Measurements from ENCODE around the gene ERFL. TPM values are rescaled to one million over a fixed set of nuclear protein-coding genes. Genes with fewer than 3 reads are reported as not detected.
"Not testable (repeated sequence)": the region's sequence is repeated elsewhere in the genome, so short reads cannot be mapped to it uniquely, and the experiment has no call there.

ERFL gene
- total RNA-seq, 1 experiment from 2014 or later = not detected

GRCh38 chr19:41879080-41879479 is 49.2 kb downstream of the ERFL start:
- H3K27ac Mint-ChIP-seq (ENCODE audit: low read depth, unreplicated experiment) = no peak overlapping the region
- peaks cover 9% of the 10 kb centered on the region for H3K4me1 Mint-ChIP-seq (ENCODE audit: insufficient read depth, unreplicated experiment)
- ChIA-PET CTCF (interaction anchor here (0.5 kb wide), 1 partner anchor 538 kb away, joined by 4 read pairs; no protein-coding TSS in a partner anchor), POLR2A (interaction anchor here (0.6 kb wide), 1 partner anchor 420 kb away, joined by 3 read pairs; no protein-coding TSS in a partner anchor)
- no peak for DNase-seq (ENCODE audit: unreplicated experiment)
- H3K9me3 Mint-ChIP-seq (ENCODE audit: unreplicated experiment) = no peaks in the 10 kb centered on the region
- intact Hi-C loops (cut with micrococcal nuclease) = no loop called here
- H3K36me3 Mint-ChIP-seq (ENCODE audit: insufficient read depth, unreplicated experiment) = peaks cover 13% of the 10 kb centered on the region
- no peak for TF ChIP-seq CTCF (IDR thresholded peaks at IDR 0.05; ENCODE audit: unreplicated experiment)
- BruUV-seq (replicated peaks) = no TSS peak
- no peak overlapping the region for H3K4me3 Mint-ChIP-seq (ENCODE audit: unreplicated experiment)
- no peaks in the 10 kb centered on the region for H3K27me3 Mint-ChIP-seq (ENCODE audit: insufficient read depth, unreplicated experiment)

GRCh38 chr19:41877916-41878905 is 50.0 kb downstream of the ERFL start:
- DNase-seq (ENCODE audit: unreplicated experiment) = no peak
- CTCF ChIA-PET = interaction anchor here (0.5 kb wide), 1 partner anchor 539 kb away, joined by 4 read pairs; no protein-coding TSS in a partner anchor
- Mint-ChIP-seq H3K27ac (ENCODE audit: low read depth, unreplicated experiment) (no peak overlapping the region), H3K27me3 (ENCODE audit: insufficient read depth, unreplicated experiment) (no peaks in the 10 kb centered on the region), H3K4me1 (ENCODE audit: insufficient read depth, unreplicated experiment) (peaks cover 9% of the 10 kb centered on the region), H3K9me3 (ENCODE audit: unreplicated experiment) (no peaks in the 10 kb centered on the region), H3K4me3 (ENCODE audit: unreplicated experiment) (no peak overlapping the region), H3K36me3 (ENCODE audit: insufficient read depth, unreplicated experiment) (peaks cover 17% of the 10 kb centered on the region)
- TF ChIP-seq CTCF (IDR thresholded peaks at IDR 0.05; ENCODE audit: unreplicated experiment) = no peak
- BruUV-seq (replicated peaks) = no TSS peak
- intact Hi-C loops (cut with micrococcal nuclease) = no loop called here
- POLR2A ChIA-PET = interaction anchor here (0.6 to 9.5 kb wide), 2 partner anchors 16 to 421 kb away, joined by 3 to 134 read pairs; partner anchors contain the start of gene RPS19

- CTCF ChIA-PET = interaction anchor here (0.7 kb wide), 1 partner anchor 59 kb away, joined by 3 read pairs; no protein-coding TSS in a partner anchor
- intact Hi-C loops (cut with micrococcal nuclease) = no loop called here
Observed at GRCh38 chr19:41876847-41877832, 51.1 kb downstream of the ERFL start, which contains the start of gene CD79A. TSS of gene CD79A (plus strand) at chr19:41877279. CDS start at chr19:41877305, 26 bp downstream.

GRCh38 chr19:41875973-41876372 is 52.3 kb downstream of the ERFL start:
- intact Hi-C loops (cut with micrococcal nuclease); BruUV-seq (replicated peaks); H3K27me3 Mint-ChIP-seq (ENCODE audit: insufficient read depth, unreplicated experiment); CTCF ChIA-PET; H3K4me3 Mint-ChIP-seq (ENCODE audit: unreplicated experiment); H3K4me1 Mint-ChIP-seq (ENCODE audit: insufficient read depth, unreplicated experiment); DNase-seq (ENCODE audit: unreplicated experiment); H3K27ac Mint-ChIP-seq (ENCODE audit: low read depth, unreplicated experiment); H3K9me3 Mint-ChIP-seq (ENCODE audit: unreplicated experiment): not testable (repeated sequence)
- POLR2A ChIA-PET = interaction anchor here (0.6 to 9.5 kb wide), 2 partner anchors 14 to 26 kb away, joined by 5 to 134 read pairs; partner anchors contain the start of gene RPS19
- H3K36me3 Mint-ChIP-seq (ENCODE audit: insufficient read depth, unreplicated experiment) = peaks cover 34% of the 10 kb centered on the region

More at GRCh38 chr19:41876847-41877832, 51.1 kb downstream of the ERFL start, which contains the start of gene CD79A:
- Mint-ChIP-seq H3K4me3 (ENCODE audit: unreplicated experiment) (no peak within 1 kb of the TSS), H3K27me3 (ENCODE audit: insufficient read depth, unreplicated experiment) (no peaks in the 10 kb centered on the region), H3K27ac (ENCODE audit: low read depth, unreplicated experiment) (no peak within 1 kb of the TSS), H3K9me3 (ENCODE audit: unreplicated experiment) (no peaks in the 10 kb centered on the region), H3K36me3 (ENCODE audit: insufficient read depth, unreplicated experiment) (peaks cover 25% of the 10 kb centered on the region), H3K4me1 (ENCODE audit: insufficient read depth, unreplicated experiment) (peaks cover 2% of the 10 kb centered on the region)
- no TSS peak for BruUV-seq (replicated peaks)
- no peak for TF ChIP-seq CTCF (IDR thresholded peaks at IDR 0.05; ENCODE audit: unreplicated experiment)
- POLR2A ChIA-PET = interaction anchor here (9.5 kb wide), 1 partner anchor 15 kb away, joined by 134 read pairs; the partner anchor contains the start of gene RPS19
- DNase-seq (ENCODE audit: unreplicated experiment) = no peak
